ENCODE data around the gene NAV2.

NAV2 gene

DNA sequence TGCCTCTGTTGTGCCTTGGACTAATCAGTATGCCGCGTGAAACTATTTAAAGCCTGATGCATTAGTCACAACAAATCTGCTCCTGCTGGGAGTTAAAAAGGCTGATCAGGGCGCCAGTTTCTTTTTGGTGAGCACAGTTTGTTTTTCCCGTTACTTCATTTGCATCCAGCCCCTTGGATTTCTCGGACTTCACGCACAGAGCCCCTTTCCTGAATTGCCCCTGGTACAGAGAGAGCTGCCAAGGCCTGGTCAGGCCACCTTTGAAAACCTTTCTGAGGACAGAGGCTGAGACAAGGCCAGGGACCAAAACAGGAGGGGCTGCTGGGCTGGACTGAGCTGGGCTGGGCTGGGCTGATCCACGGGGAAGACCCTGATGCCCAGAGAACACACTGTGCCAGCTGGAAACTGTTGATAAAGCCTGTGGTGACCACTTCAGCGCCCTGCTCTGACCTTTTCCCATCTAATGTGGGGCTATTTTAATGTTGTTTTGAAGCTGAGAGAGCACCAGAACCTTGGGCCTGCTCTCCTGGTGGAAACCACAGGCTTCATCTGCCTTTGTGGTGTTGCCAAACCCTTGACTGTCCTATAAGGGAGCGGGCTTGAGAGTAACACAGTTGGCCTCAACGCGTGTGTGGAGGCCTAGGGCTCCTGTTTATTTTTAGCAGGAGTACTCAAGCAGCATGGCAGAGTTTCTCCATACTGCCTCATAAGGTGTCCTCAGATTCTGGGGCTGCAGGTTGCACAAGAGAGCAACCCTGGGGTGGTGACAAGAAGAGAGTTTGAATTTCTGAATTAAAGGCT lies 44.2 kb downstream of the NAV2 start:
- peak overlapping the region; percentile 42 for H3K4me3 ChIP-seq (ENCODE audit: low read length)
- TF ChIP-seq, protein P1, sequence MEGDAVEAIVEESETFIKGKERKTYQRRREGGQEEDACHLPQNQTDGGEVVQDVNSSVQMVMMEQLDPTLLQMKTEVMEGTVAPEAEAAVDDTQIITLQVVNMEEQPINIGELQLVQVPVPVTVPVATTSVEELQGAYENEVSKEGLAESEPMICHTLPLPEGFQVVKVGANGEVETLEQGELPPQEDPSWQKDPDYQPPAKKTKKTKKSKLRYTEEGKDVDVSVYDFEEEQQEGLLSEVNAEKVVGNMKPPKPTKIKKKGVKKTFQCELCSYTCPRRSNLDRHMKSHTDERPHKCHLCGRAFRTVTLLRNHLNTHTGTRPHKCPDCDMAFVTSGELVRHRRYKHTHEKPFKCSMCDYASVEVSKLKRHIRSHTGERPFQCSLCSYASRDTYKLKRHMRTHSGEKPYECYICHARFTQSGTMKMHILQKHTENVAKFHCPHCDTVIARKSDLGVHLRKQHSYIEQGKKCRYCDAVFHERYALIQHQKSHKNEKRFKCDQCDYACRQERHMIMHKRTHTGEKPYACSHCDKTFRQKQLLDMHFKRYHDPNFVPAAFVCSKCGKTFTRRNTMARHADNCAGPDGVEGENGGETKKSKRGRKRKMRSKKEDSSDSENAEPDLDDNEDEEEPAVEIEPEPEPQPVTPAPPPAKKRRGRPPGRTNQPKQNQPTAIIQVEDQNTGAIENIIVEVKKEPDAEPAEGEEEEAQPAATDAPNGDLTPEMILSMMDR (conservative IDR thresholded peaks at IDR 0.05; ENCODE audit: low read length) = peak; percentile 7; the same call in 1 of the 2 replicates
- DNase-seq (ENCODE audit: low read depth) = peak; percentile 67

DNA sequence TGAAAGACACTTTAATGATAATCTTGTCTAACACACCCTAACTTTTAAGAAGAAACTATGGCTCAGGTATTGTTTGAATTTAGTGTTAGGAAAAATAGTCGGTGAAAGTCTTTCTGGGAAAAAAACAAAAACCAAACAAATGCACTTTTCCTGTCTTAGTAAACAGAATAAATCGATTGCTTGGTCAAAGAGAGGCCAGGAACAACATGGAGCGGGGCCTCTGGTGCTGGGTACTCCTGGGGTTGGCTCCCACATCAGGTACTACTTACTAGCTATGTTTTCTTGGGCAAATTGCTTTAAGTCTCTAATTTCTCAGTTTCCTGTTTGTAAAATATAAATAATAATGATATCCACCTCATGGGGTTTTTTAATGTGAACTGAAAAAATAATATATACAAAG lies 46.8 kb downstream of the NAV2 start:
- DNase-seq (ENCODE audit: low read depth) = no peak
- TF ChIP-seq, protein P1 (conservative IDR thresholded peaks at IDR 0.05; ENCODE audit: low read length) = no peak
- H3K4me3 ChIP-seq (ENCODE audit: low read length) = no peak overlapping the region

DNA sequence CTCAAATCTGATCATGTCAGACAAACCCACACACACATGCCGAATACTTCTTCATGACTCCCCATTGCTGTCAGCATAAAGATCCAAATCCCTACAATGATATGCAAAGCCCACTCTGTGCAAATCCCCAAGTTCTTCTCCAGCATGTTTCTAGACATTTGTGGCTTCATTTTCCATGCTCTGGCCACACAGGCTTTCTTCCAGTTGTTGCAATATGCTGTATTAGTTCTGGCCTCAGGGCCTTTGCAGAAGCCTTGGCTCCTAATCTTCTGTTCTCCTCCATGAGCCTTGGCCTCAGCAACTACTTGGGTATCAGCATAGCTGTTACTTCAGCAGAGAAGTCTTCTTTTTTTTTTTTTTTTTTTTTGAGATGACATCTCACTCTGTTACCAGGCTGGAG lies 49.6 kb downstream of the NAV2 start:
- TF ChIP-seq, protein P1 (conservative IDR thresholded peaks at IDR 0.05; ENCODE audit: low read length) = no peak
- DNase-seq (ENCODE audit: low read depth) = no peak
- H3K4me3 ChIP-seq (ENCODE audit: low read length) = no peak overlapping the region

DNA sequence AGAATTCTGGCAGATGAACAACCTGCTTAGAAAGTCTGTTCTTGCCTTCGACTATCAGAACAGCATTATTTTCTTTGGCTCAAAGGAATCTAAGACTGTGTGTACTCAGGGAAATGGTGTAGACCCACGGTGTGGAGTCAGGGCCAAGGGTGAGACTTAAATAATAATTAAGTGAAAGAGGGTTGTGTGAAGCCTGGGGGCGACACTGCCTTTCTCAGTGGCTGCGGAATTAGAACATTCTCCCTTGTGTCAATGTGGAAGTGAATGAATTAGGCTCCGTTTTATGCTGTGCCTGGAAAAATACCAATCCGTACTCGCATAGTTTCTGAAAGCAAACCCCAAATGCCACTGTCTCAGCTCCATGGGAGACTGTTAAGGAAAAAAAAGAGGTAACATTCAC lies 50.7 kb downstream of the NAV2 start:
- TF ChIP-seq, protein P1 (conservative IDR thresholded peaks at IDR 0.05; ENCODE audit: low read length) = no peak
- DNase-seq (ENCODE audit: low read depth) = no peak
- no peak overlapping the region for H3K4me3 ChIP-seq (ENCODE audit: low read length)

DNA sequence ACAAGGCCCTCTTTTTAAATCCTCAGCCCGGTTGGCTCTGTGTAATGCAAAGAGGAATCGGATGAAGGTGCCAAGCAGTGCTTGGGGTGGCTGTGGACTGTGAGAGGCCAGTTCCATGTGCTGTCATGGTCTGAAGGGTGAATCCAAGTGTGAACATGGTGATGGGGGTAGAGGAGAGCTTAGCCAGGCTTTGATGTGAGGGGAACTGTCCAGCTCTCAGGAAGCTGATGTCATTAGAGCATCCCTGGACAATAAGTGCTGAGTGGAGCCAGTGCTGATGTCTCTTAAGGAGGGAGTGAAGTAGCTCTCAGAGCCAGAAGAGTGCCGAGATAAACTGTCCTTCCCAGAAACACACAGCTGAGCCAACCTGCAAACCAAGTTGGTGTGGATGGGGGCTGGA lies 53.6 kb downstream of the NAV2 start:
- H3K4me3 ChIP-seq (ENCODE audit: low read length) = no peak overlapping the region
- TF ChIP-seq, protein P1 (conservative IDR thresholded peaks at IDR 0.05; ENCODE audit: low read length) = no peak
- DNase-seq (ENCODE audit: low read depth) = no peak

DNA sequence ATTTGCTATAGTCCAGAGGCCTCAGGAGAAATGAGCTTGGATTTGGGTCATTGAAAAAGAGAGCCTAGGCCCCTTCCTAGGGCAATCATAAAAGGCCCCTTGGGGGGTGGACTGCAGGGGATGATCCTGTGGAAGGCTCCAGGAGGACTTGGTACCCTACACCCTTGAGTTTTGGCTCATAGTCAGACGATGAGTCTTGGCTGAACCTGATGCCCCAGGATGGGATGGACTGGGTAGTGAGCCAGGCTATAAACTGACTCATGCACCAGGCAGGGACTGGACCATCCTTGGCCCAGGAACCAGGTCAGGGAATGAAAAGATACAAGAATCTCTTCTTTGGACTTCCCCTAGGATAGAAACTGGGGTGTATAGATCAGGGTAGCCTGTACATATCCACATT lies 54.2 kb downstream of the NAV2 start:
- TF ChIP-seq, protein P1 (conservative IDR thresholded peaks at IDR 0.05; ENCODE audit: low read length) = no peak
- no peak overlapping the region for H3K4me3 ChIP-seq (ENCODE audit: low read length)
- peak; percentile 29 for DNase-seq (ENCODE audit: low read depth)

DNA sequence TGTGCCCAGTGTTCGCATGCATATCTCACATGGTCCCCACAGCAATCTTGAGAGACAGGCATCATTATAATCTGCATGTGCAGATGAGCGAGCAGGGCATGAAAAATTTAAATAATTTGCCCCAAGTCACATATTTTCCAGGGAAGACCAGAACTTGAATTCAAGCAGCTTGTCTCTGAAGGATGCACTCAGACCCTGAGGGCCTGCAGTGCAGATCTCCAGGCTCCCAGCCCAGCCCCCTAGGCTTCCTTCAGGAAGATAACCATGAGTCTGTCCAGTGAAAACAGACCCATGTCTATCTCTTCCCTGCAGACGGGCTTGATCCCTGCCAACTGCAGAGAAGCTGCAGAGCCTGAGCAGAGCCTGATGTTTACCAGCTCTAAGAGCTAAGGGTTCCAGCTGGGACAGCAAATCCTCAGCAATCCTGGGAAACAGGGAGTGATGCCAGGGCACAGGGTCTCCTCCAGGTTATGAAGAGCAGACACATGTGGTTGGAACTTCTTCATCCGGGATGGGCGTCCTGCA lies 55.1 kb downstream of the NAV2 start:
- H3K4me3 ChIP-seq (ENCODE audit: low read length) = no peak overlapping the region
- TF ChIP-seq, protein P1 (conservative IDR thresholded peaks at IDR 0.05; ENCODE audit: low read length) = no peak
- DNase-seq (ENCODE audit: low read depth) = no peak
